Measurements from ENCODE around the gene ABCF1. TPM values are rescaled to one million over a fixed set of nuclear protein-coding genes. Genes with fewer than 3 reads are reported as not detected.
A peak's percentile ranks its signal among the peaks of the same experiment; 100 is the strongest.
"Not testable (repeated sequence)": the region's sequence is repeated elsewhere in the genome, so short reads cannot be mapped to it uniquely, and the experiment has no call there.

The ABCF1 gene
- 30.3 TPM for total RNA-seq (2013)
- 10 to 100 TPM in 2 of 3 donors, 1 to 10 TPM in 1; 7.5 to 19.8 (median 14.6) TPM for polyA plus RNA-seq
- 15.1 and 30.9 TPM in 2 replicates for polyA minus RNA-seq
- 42.6 to 106 (median 73.0) reads per million in 11 experiments for total RNA-seq

DNA sequence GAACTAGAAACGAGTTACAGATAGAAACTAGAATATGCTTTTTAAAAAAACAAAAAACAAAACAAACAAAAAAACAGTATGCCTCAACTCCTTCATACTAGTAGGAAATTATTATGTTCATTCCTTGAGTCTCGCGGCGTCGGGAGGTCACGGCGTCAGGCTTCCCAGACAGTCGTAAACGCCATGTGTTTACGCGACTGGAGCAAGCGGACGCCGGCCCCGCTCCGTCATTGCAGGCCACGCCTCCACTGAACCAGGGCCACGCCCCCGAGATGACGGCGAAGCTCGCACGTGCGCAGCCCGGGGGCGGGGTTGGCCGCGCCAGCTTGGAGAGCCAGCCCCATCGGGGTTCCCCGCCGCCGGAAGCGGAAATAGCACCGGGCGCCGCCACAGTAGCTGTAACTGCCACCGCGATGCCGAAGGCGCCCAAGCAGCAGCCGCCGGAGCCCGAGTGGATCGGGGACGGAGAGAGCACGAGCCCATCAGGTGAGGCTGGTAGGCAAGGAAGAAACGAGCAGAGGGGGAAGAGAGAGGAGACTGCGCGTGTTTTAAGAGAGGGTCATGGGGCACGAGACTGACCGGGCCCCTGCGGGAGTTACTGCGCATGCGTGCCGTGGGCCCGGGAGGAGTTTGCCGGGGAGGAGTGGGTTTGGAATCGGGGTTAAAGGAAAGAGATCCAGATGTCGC, at the start of gene ABCF1:
Gene ABCF1 (plus strand): TSS at position 368 of the 687 bp plus-strand sequence. CDS start 46 bp downstream, at position 414.
- Histone ChIP-seq H3K79me2 (ENCODE audit: insufficient read depth, low read length) (peaks cover 48% of the 10 kb centered on the region), H3K27ac (ENCODE audit: low read depth in 1 of 2, low read length in 2 of 2) (peak within 1 kb of the TSS; percentile 93 to 97), H3K9ac (ENCODE audit: insufficient read depth, low read length, poor library complexity, severe bottlenecking) (peak within 1 kb of the TSS; percentile 83), H2AFZ (ENCODE audit: insufficient read depth, low read depth, low read length, poor library complexity, severe bottlenecking) (peak within 1 kb of the TSS; percentile 80), H3K9me3 (replicated peaks in 1 of 2; ENCODE audit: control insufficient read depth in 1 of 2, insufficient read depth in 1 of 2, low read length in 2 of 2) (no peaks in the 10 kb centered on the region), H3K4me1 (ENCODE audit: control insufficient read depth in 1 of 2, insufficient read depth in 2 of 2, low read length in 2 of 2) (peaks cover 23 to 33% of the 10 kb centered on the region in 2 donors), H4K20me1 (ENCODE audit: insufficient read depth, low read length) (peaks cover 46% of the 10 kb centered on the region), H3K4me2 (replicated peaks; ENCODE audit: extremely low read depth, low read length, poor library complexity, severe bottlenecking) (peak within 1 kb of the TSS; percentile 92), H3K36me3 (replicated peaks in 1 of 2; ENCODE audit: control insufficient read depth in 1 of 2, insufficient read depth in 2 of 2, low read length in 2 of 2) (peaks cover 0 to 22% of the 10 kb centered on the region in 2 donors), H3K27me3 (ENCODE audit: control insufficient read depth in 2 of 2, insufficient read depth in 2 of 2, low read length in 2 of 2) (no peaks in the 10 kb centered on the region), H3K4me3 (replicated peaks in 1 of 3; ENCODE audit: low read depth in 2 of 3, low read length in 3 of 3) (peak within 1 kb of the TSS; percentile 76 to 87 (median 79))
- DNase-seq, result peak; percentile 95 to 98 (median 98)
- peaks cover 40% of the 10 kb centered on the region for H3K4me1 Mint-ChIP-seq
- TF ChIP-seq, protein P1, sequence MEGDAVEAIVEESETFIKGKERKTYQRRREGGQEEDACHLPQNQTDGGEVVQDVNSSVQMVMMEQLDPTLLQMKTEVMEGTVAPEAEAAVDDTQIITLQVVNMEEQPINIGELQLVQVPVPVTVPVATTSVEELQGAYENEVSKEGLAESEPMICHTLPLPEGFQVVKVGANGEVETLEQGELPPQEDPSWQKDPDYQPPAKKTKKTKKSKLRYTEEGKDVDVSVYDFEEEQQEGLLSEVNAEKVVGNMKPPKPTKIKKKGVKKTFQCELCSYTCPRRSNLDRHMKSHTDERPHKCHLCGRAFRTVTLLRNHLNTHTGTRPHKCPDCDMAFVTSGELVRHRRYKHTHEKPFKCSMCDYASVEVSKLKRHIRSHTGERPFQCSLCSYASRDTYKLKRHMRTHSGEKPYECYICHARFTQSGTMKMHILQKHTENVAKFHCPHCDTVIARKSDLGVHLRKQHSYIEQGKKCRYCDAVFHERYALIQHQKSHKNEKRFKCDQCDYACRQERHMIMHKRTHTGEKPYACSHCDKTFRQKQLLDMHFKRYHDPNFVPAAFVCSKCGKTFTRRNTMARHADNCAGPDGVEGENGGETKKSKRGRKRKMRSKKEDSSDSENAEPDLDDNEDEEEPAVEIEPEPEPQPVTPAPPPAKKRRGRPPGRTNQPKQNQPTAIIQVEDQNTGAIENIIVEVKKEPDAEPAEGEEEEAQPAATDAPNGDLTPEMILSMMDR (IDR thresholded peaks at IDR 0.05), result no peak
- intact Hi-C loops (cut with micrococcal nuclease), result loop anchor here (2.0 kb wide), 2 partner anchors 14 to 46 kb away; partner anchors contain the start of genes GNL1 (in 2 of the 2), PRR3 (in 2 of the 2), MRPS18B (in 1 of the 2) and PPP1R10 (in 1 of the 2)
- peaks cover 11 to 21% of the 10 kb centered on the region in 2 donors for H3K36me3 Mint-ChIP-seq
- 0% methylated on average over 51 of the region's 59 CpGs for WGBS (ENCODE audit: insufficient coverage)
- H3K4me3 Mint-ChIP-seq, result peak within 1 kb of the TSS; percentile 96 to 99
- peak within 1 kb of the TSS; percentile 98 to 100 (median 99) for H3K27ac Mint-ChIP-seq
- peaks cover 1 to 5% (median 3%) of the 10 kb centered on the region in 3 donors for H3K27me3 Mint-ChIP-seq (ENCODE audit: low read depth in 3 of 3)
- H3K9me3 Mint-ChIP-seq, result no peaks in the 10 kb centered on the region

DNA sequence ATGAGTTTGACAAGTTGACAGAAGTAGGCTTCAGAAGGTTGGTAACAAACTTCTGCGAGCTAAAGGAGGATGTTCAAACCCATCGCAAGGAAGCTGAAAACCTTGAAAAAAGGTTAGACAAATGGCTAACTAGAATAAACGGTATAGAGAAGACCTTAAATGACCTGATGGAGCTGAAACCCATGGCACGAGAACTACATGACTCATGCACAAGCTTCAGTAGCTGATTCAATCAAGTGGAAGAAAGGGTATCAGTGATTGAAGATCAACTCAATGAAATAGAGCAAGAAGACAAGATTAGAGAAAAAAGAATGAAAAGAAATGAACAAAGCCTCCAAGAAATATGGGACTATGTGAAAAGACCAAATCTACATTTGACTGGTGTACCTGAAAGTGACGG, 49.3 kb upstream of the ABCF1 start:
- H3K27me3 Mint-ChIP-seq (ENCODE audit: low read depth in 3 of 3); H3K4me3 ChIP-seq (replicated peaks in 1 of 3; ENCODE audit: low read depth in 2 of 3, low read length in 3 of 3); H3K36me3 Mint-ChIP-seq; H3K4me3 Mint-ChIP-seq; H3K27ac Mint-ChIP-seq; H3K4me1 ChIP-seq (ENCODE audit: control insufficient read depth in 1 of 2, insufficient read depth in 2 of 2, low read length in 2 of 2); H3K4me2 ChIP-seq (replicated peaks; ENCODE audit: extremely low read depth, low read length, poor library complexity, severe bottlenecking); H3K27me3 ChIP-seq (ENCODE audit: control insufficient read depth in 2 of 2, insufficient read depth in 2 of 2, low read length in 2 of 2); H3K9me3 ChIP-seq (replicated peaks in 1 of 2; ENCODE audit: control insufficient read depth in 1 of 2, insufficient read depth in 1 of 2, low read length in 2 of 2); H3K9ac ChIP-seq (ENCODE audit: insufficient read depth, low read length, poor library complexity, severe bottlenecking); H3K27ac ChIP-seq (ENCODE audit: low read depth in 1 of 2, low read length in 2 of 2); H4K20me1 ChIP-seq (ENCODE audit: insufficient read depth, low read length); intact Hi-C loops (cut with micrococcal nuclease); H2AFZ ChIP-seq (ENCODE audit: insufficient read depth, low read depth, low read length, poor library complexity, severe bottlenecking); H3K36me3 ChIP-seq (replicated peaks in 1 of 2; ENCODE audit: control insufficient read depth in 1 of 2, insufficient read depth in 2 of 2, low read length in 2 of 2); DNase-seq; H3K79me2 ChIP-seq (ENCODE audit: insufficient read depth, low read length): not testable (repeated sequence)
- WGBS (ENCODE audit: insufficient coverage), result 90% methylated on average over 2 of the region's 5 CpGs
- Mint-ChIP-seq H3K4me1 (peaks cover 36% of the 10 kb centered on the region), H3K9me3 (peaks cover 2 to 14% (median 6%) of the 10 kb centered on the region in 7 donors)

DNA sequence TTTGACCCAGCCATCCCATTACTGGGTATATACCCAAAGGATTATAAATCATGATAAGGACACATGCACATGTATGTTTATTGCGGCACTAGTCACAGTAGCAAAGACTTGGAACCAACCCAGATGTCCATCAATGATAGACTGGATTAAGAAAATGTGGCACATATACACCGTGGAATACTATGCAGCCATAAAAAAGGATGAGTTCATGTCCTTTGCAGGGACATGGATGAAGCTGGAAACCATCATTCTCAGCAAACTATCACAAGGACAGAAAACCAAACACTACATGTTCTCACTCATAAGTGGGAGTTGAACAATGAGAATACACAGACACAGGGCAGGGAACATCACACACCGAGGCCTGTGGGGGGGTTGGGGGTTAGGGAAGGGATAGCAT, 44.8 kb upstream of the ABCF1 start:
- H3K27ac ChIP-seq (ENCODE audit: low read depth in 1 of 2, low read length in 2 of 2); H3K27me3 Mint-ChIP-seq (ENCODE audit: low read depth in 3 of 3); H3K79me2 ChIP-seq (ENCODE audit: insufficient read depth, low read length); H3K9me3 Mint-ChIP-seq; H2AFZ ChIP-seq (ENCODE audit: insufficient read depth, low read depth, low read length, poor library complexity, severe bottlenecking); intact Hi-C loops (cut with micrococcal nuclease); H3K36me3 ChIP-seq (replicated peaks in 1 of 2; ENCODE audit: control insufficient read depth in 1 of 2, insufficient read depth in 2 of 2, low read length in 2 of 2); H3K27me3 ChIP-seq (ENCODE audit: control insufficient read depth in 2 of 2, insufficient read depth in 2 of 2, low read length in 2 of 2); H3K27ac Mint-ChIP-seq; H3K4me3 Mint-ChIP-seq; DNase-seq; H3K36me3 Mint-ChIP-seq; H3K9me3 ChIP-seq (replicated peaks in 1 of 2; ENCODE audit: control insufficient read depth in 1 of 2, insufficient read depth in 1 of 2, low read length in 2 of 2); H3K4me3 ChIP-seq (replicated peaks in 1 of 3; ENCODE audit: low read depth in 2 of 3, low read length in 3 of 3); H3K9ac ChIP-seq (ENCODE audit: insufficient read depth, low read length, poor library complexity, severe bottlenecking); H4K20me1 ChIP-seq (ENCODE audit: insufficient read depth, low read length); H3K4me2 ChIP-seq (replicated peaks; ENCODE audit: extremely low read depth, low read length, poor library complexity, severe bottlenecking): not testable (repeated sequence)
- H3K4me1 Mint-ChIP-seq, result peaks cover 59% of the 10 kb centered on the region
- WGBS (ENCODE audit: insufficient coverage), result no CpG with 5 or more reads among the region's 3 CpGs
- peaks cover 35 to 37% of the 10 kb centered on the region in 2 donors for H3K4me1 ChIP-seq (ENCODE audit: control insufficient read depth in 1 of 2, insufficient read depth in 2 of 2, low read length in 2 of 2)

Data from CD14-positive monocyte (primary cell).